CD4-positive, alpha-beta T cell (primary cell): ENCODE measurements around the gene CDC42BPA. TPM values are rescaled to one million over a fixed set of nuclear protein-coding genes. Genes with fewer than 3 reads are reported as not detected.

ENCODE experiments used
- ATAC-seq: fragments of 200-7000 bp; cut with Tn5 transposase; one replicate; pipeline ENCODE4 v1.10.0; 2022; ENCODE audit warnings: mild to moderate bottlenecking; ENCODE audit not compliant: poor library complexity
- CTCF ChIA-PET: fragments of 350-600 bp; sonication (Branson Sonifier 250); formaldehyde crosslinking; loops from one replicate; lab custom pipeline; 2021; ENCODE audit warnings: antibody characterized with exemption, inconsistent platforms; lab: Charles Lee
- POLR2A ChIA-PET: fragments of 350-600 bp; sonication (Branson Sonifier 250); formaldehyde crosslinking; loops from one replicate; lab custom pipeline; 2021; ENCODE audit warnings: antibody characterized with exemption, inconsistent platforms; lab: Charles Lee
- DNase-seq, 14 experiments: peaks; one replicate each; pipeline ENCODE4 v3.0.0-alpha.2; 2013 to 2020; ENCODE audit warnings: mixed read lengths in 2 of 14
- H3K27ac ChIP-seq, 2 donors: one replicate each; pipeline versions ENCODE4 v1.5.1 to v1.7.0; 2013; ENCODE audit warnings: low read length in 2 of 2, low read depth in 1 of 2, mild to moderate bottlenecking in 1 of 2
- H3K27me3 ChIP-seq, 2 experiments: 1 replicate in 1 of 2; 2 replicates in 1 of 2; pipeline versions ENCODE4 v1.6.1 to v1.7.0; 2013; ENCODE audit warnings: low read length in 2 of 2, control low read depth in 1 of 2, mild to moderate bottlenecking in 1 of 2, moderate library complexity in 1 of 2; ENCODE audit not compliant: insufficient read depth in 2 of 2, control insufficient read depth in 1 of 2
- H3K36me3 ChIP-seq: one replicate; pipeline ENCODE4 v1.6.1; 2013; ENCODE audit warnings: low read length, control low read depth; ENCODE audit not compliant: insufficient read depth
- H3K4me1 ChIP-seq: one replicate; pipeline ENCODE4 v1.6.1; 2013; ENCODE audit warnings: low read length, control low read depth; ENCODE audit not compliant: insufficient read depth
- H3K4me3 ChIP-seq: one replicate; pipeline ENCODE4 v1.5.1; 2013; ENCODE audit warnings: mild to moderate bottlenecking, low read length, moderate library complexity
- H3K9me3 ChIP-seq, 2 experiments: 1 replicate in 1 of 2; 2 replicates in 1 of 2; pipeline versions ENCODE4 v1.6.1 to v1.7.0; 2013; ENCODE audit warnings: low read length in 2 of 2, mild to moderate bottlenecking in 2 of 2, control low read depth in 1 of 2, moderate library complexity in 1 of 2; ENCODE audit not compliant: control insufficient read depth in 1 of 2, insufficient read depth in 1 of 2
- H3K27ac Mint-ChIP-seq: one replicate; pipeline ENCODE4 v1.8.0; 2020; ENCODE audit warnings: mixed read lengths
- H3K27me3 Mint-ChIP-seq: one replicate; pipeline ENCODE4 v1.8.0; 2021; ENCODE audit warnings: mixed read lengths
- H3K36me3 Mint-ChIP-seq: one replicate; pipeline ENCODE4 v1.8.0; 2021; ENCODE audit warnings: low read depth, mixed read lengths
- H3K4me1 Mint-ChIP-seq: one replicate; pipeline ENCODE4 v1.8.0; 2021; ENCODE audit warnings: low read depth, mixed read lengths
- H3K4me3 Mint-ChIP-seq: one replicate; pipeline ENCODE4 v1.8.0; 2020; ENCODE audit warnings: mild to moderate bottlenecking, mixed read lengths
- H3K9me3 Mint-ChIP-seq: one replicate; pipeline ENCODE4 v1.8.0; 2020; ENCODE audit warnings: mixed read lengths
- CTCF ChIP-seq: fragments of 200-600 bp; IDR thresholded peaks from one replicate; pipeline ENCODE4 v1.8.0; 2022; ENCODE audit warnings: antibody characterized with exemption, mild to moderate bottlenecking
- intact Hi-C, 2 experiments: fragments of 100-400 bp; cut with DNase I in 1 of 2; cut with micrococcal nuclease in 1 of 2; formaldehyde crosslinking; loops; one replicate each; pipeline versions ENCODE4 v1.15.1 to v1.9.0; 2023 to 2025; cut with DNase I, micrococcal nuclease
- total RNA-seq, 174 experiments: library from RNA in 2 of 174; stranded (reverse) in 2 of 174; gene quantifications; one replicate each; pipeline ENCODE4 v1.2.3 and lab custom pipeline; 2021 to 2026

CDC42BPA gene
- total RNA-seq, 2 experiments from 2014 or later, result 2.2 to 3.0 TPM

- Histone ChIP-seq H3K27me3 (no peaks in the 10 kb centered on the region), H3K27ac (no peak overlapping the region), H3K4me1 (peaks cover 7% of the 10 kb centered on the region), H3K9me3 (peaks cover 0 to 15% of the 10 kb centered on the region in 2 experiments), H3K36me3 (peaks cover 31% of the 10 kb centered on the region), H3K4me3 (no peak overlapping the region)
- Mint-ChIP-seq H3K4me1 (peaks cover 8% of the 10 kb centered on the region), H3K9me3 (no peaks in the 10 kb centered on the region), H3K27ac (no peak overlapping the region), H3K27me3 (no peaks in the 10 kb centered on the region), H3K36me3 (peaks cover 66% of the 10 kb centered on the region), H3K4me3 (no peak overlapping the region)
- intact Hi-C loops, result no loop called here
- DNase-seq (no peak), ATAC-seq (no peak)
- TF ChIP-seq CTCF, result no peak
- ChIA-PET POLR2A (no interaction called here), CTCF (no interaction called here)
Measured at GRCh38 chr1:226964068-226964425, 354.2 kb downstream of the CDC42BPA start.

- CTCF ChIA-PET, result no interaction called here
- no peaks in the 10 kb centered on the region for H3K27me3 ChIP-seq
- Mint-ChIP-seq H3K9me3 (no peaks in the 10 kb centered on the region), H3K36me3 (peaks cover 55% of the 10 kb centered on the region), H3K4me3 (no peak overlapping the region), H3K27me3 (no peaks in the 10 kb centered on the region), H3K4me1 (peaks cover 20% of the 10 kb centered on the region), H3K27ac (no peak overlapping the region)
- H3K36me3 ChIP-seq, result peaks cover 27% of the 10 kb centered on the region
- H3K27ac ChIP-seq, result no peak overlapping the region
- TF ChIP-seq CTCF, result no peak
- no peak for ATAC-seq
- POLR2A ChIA-PET, result no interaction called here
- H3K9me3 ChIP-seq, result peaks cover 0 to 15% of the 10 kb centered on the region in 2 experiments
- peaks cover 7% of the 10 kb centered on the region for H3K4me1 ChIP-seq
- DNase-seq, result no peak
- H3K4me3 ChIP-seq, result no peak overlapping the region
- intact Hi-C loops, result no loop called here
Measured at GRCh38 chr1:226962421-226963391, 355.6 kb downstream of the CDC42BPA start.

- intact Hi-C loops, result no loop called here
- H3K4me1 Mint-ChIP-seq, result peaks cover 25% of the 10 kb centered on the region
- Histone ChIP-seq H3K27ac (no peak overlapping the region), H3K9me3 (peaks cover 0 to 20% of the 10 kb centered on the region in 2 experiments), H3K4me3 (no peak overlapping the region), H3K4me1 (peaks cover 7% of the 10 kb centered on the region), H3K27me3 (no peaks in the 10 kb centered on the region), H3K36me3 (peaks cover 15% of the 10 kb centered on the region)
- no peak overlapping the region for H3K27ac Mint-ChIP-seq
- H3K36me3 Mint-ChIP-seq, result peaks cover 45% of the 10 kb centered on the region
- no peak for TF ChIP-seq CTCF
- no peaks in the 10 kb centered on the region for H3K9me3 Mint-ChIP-seq
- ChIA-PET POLR2A (no interaction called here), CTCF (no interaction called here)
- no peak overlapping the region for H3K4me3 Mint-ChIP-seq
- no peak for DNase-seq
- ATAC-seq, result no peak
- H3K27me3 Mint-ChIP-seq, result no peaks in the 10 kb centered on the region
Measured at GRCh38 chr1:226960944-226961765, 357.1 kb downstream of the CDC42BPA start.
